Measurements from ENCODE around the gene FOXC1.

FOXC1 gene

GRCh38 chr6:1602049-1602713, 7.5 kb upstream of the FOXC1 start:
- no peak for TF ChIP-seq SPI1 (IDR thresholded peaks at IDR 0.05; ENCODE audit: borderline replicate concordance, low read depth)
- TF ChIP-seq POLR2AphosphoS5 (IDR thresholded peaks at IDR 0.05; ENCODE audit: low read depth) = no peak
- TF ChIP-seq GABPA (IDR thresholded peaks at IDR 0.05; ENCODE audit: low read depth) = no peak
- TF ChIP-seq CTCF (IDR thresholded peaks at IDR 0.05; ENCODE audit: insufficient read depth, low read length) = no peak
- TF ChIP-seq REST (IDR thresholded peaks at IDR 0.05; ENCODE audit: insufficient replicate concordance, low read depth) = no peak
- no peak overlapping the region for H3K27ac ChIP-seq (replicated peaks)
- peaks cover 81% of the 10 kb centered on the region for H3K27me3 ChIP-seq (ENCODE audit: insufficient read depth, poor library complexity, severe bottlenecking)
- no peak for DNase-seq (ENCODE audit: low read depth in 1 of 2, low spot score in 1 of 2)
- no peak overlapping the region for H3K4me3 ChIP-seq (replicated peaks; ENCODE audit: insufficient read depth, low read length)

DNA sequence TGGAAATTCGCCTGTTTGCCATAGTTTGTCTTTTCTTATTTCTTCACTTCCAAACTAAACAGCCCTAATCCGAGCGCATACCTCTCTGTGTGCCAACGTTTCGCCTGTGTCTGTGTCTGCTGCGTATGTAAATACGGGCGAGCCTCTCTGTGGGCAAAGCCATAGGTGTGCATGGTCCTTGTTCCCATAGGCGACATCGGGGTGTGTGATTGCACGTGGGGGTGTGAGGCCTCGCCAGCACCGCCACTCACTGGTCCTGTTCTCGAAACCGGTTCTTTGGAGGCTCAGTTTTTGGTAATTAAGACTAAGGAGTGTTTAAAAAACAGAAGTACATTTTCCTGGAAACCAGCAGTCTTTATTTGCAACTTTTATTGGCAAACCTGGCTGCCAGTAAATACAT, 6.0 kb upstream of the FOXC1 start:
- H3K4me3 ChIP-seq (replicated peaks; ENCODE audit: insufficient read depth, low read length) = no peak overlapping the region
- H3K27ac ChIP-seq (replicated peaks) = no peak overlapping the region
- no peak for DNase-seq (ENCODE audit: low read depth in 1 of 2, low spot score in 1 of 2)
- peaks cover 89% of the 10 kb centered on the region for H3K27me3 ChIP-seq (ENCODE audit: insufficient read depth, poor library complexity, severe bottlenecking)
- TF ChIP-seq GABPA (IDR thresholded peaks at IDR 0.05; ENCODE audit: low read depth) (no peak), SPI1 (IDR thresholded peaks at IDR 0.05; ENCODE audit: borderline replicate concordance, low read depth) (no peak), POLR2AphosphoS5 (IDR thresholded peaks at IDR 0.05; ENCODE audit: low read depth) (no peak), CTCF (IDR thresholded peaks at IDR 0.05; ENCODE audit: insufficient read depth, low read length) (no peak), REST (IDR thresholded peaks at IDR 0.05; ENCODE audit: insufficient replicate concordance, low read depth) (no peak)

DNA sequence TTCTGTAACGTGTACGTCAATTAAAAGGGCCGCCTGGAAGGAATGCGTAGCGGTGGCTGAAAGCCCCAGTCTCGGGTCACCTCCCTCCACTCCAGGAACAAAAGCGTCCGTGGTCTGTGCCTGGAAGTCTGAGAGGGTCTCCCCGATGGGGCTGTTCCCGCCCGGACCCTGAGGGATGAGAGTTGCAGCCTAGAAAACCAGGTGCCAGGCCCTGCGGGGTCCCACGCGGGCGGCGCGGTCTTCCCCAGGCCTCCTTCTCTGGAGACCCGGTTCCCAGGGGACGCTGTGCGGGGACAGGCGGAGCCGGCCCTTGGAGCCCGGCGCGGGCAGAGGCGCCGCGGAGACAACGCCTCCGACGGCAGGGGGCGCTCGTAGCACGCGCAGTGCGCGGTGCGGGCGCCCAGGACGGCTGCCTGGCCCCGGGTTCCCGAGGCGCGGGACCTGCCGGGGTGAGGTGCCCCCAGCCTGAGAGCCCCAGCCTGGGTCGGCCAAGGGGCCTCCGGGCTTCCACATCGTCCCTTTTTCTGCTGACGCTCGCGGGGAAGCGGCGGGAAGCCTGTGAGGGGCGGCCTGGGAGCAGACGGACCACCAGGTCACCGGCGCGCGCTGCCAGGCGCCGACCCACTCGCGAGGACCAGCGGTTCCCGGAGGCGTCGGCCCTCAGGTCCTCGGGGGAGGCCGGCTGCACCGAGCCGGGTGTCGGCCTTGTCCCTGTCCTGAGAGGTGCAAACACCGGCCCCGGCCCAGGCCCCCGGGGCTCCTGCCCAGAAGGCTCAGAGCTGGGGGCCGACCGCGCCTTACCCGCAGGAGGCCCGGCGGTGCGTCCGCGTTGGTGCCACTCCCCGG, 5.3 kb upstream of the FOXC1 start:
- TF ChIP-seq SPI1 (IDR thresholded peaks at IDR 0.05; ENCODE audit: borderline replicate concordance, low read depth) (no peak), GABPA (IDR thresholded peaks at IDR 0.05; ENCODE audit: low read depth) (no peak), CTCF (IDR thresholded peaks at IDR 0.05; ENCODE audit: insufficient read depth, low read length) (peak; percentile 60), POLR2AphosphoS5 (IDR thresholded peaks at IDR 0.05; ENCODE audit: low read depth) (no peak), REST (IDR thresholded peaks at IDR 0.05; ENCODE audit: insufficient replicate concordance, low read depth) (no peak)
- Histone ChIP-seq H3K27ac (replicated peaks) (no peak overlapping the region), H3K27me3 (ENCODE audit: insufficient read depth, poor library complexity, severe bottlenecking) (peaks cover 92% of the 10 kb centered on the region), H3K4me3 (replicated peaks; ENCODE audit: insufficient read depth, low read length) (peak overlapping the region; percentile 15)
- peak in 1 of 2 experiments; percentile 38 for DNase-seq (ENCODE audit: low read depth in 1 of 2, low spot score in 1 of 2)
